GM19099 (cell line): ENCODE results near the gene PRM1.

ENCODE experiments used
- POLR2A ChIP-seq: IDR thresholded peaks from 3 replicates; pipeline ENCODE4 v1.6.1; 2011; ENCODE audit warnings: low read depth; ENCODE audit not compliant: insufficient read length; ENCODE audit errors: extremely low read depth

PRM1 gene

GRCh38 chr16:11295672-11296071 lies 14.5 kb upstream of the PRM1 start:
- TF ChIP-seq POLR2A: no peak

- TF ChIP-seq POLR2A: no peak
Observed at GRCh38 chr16:11292076-11292748, 11.1 kb upstream of the PRM1 start.

GRCh38 chr16:11291091-11291703 lies 10.1 kb upstream of the PRM1 start:
- no peak for TF ChIP-seq POLR2A

- TF ChIP-seq POLR2A: no peak
Observed at GRCh38 chr16:11290102-11290893, 9.2 kb upstream of the PRM1 start.

GRCh38 chr16:11289202-11289601 lies 8.1 kb upstream of the PRM1 start:
- no peak for TF ChIP-seq POLR2A

GRCh38 chr16:11285842-11286241 lies 4.7 kb upstream of the PRM1 start:
- no peak for TF ChIP-seq POLR2A

GRCh38 chr16:11283820-11284248 lies 2.7 kb upstream of the PRM1 start:
- TF ChIP-seq POLR2A: no peak

GRCh38 chr16:11278681-11279628 lies 2.2 kb downstream of the PRM1 start:
- no peak for TF ChIP-seq POLR2A

GRCh38 chr16:11277607-11278337 lies 3.4 kb downstream of the PRM1 start:
- no peak for TF ChIP-seq POLR2A

- no peak for TF ChIP-seq POLR2A
Observed at GRCh38 chr16:11276896-11277593, 4.1 kb downstream of the PRM1 start.

- TF ChIP-seq POLR2A: no peak
Observed at GRCh38 chr16:11276143-11276895, 4.8 kb downstream of the PRM1 start, which contains the start of gene PRM2. TSS of gene PRM2 (minus strand) at chr16:11276480. CDS start at chr16:11276370, 110 bp downstream.

GRCh38 chr16:11274964-11275363 lies 6.2 kb downstream of the PRM1 start:
- TF ChIP-seq POLR2A: no peak

GRCh38 chr16:11273721-11274324 lies 7.3 kb downstream of the PRM1 start:
- TF ChIP-seq POLR2A: no peak
